Measurements from ENCODE around the gene FCHSD2.

The FCHSD2 gene

DNA sequence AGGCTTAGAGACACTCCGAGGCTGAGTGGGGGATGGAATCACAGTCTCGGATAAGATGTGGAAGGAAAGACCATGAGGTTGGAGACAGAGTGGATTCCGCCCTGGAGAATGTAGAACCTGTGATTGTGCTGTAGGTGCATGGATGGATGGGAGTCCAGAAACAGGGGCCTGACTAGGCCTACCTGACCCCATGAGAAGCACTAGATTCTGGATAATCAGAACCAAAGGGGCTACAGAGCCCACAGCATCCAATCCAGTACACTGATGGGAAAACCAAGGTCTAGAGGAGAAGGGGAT, 32.3 kb upstream of the FCHSD2 start:
- DNase-seq (no peak), ATAC-seq (ENCODE audit: insufficient read depth, low read depth) (no peak)
- H2AFZ ChIP-seq (ENCODE audit: low read depth, low read length): no peak overlapping the region
- H3K36me3 ChIP-seq (ENCODE audit: insufficient read depth, low read length): no peaks in the 10 kb centered on the region
- TF ChIP-seq CTCF (IDR thresholded peaks at IDR 0.05; ENCODE audit: borderline replicate concordance, extremely low read depth, low read length, poor library complexity, severe bottlenecking): no peak
- TF ChIP-seq EZH2 (IDR thresholded peaks at IDR 0.05; ENCODE audit: borderline replicate concordance, low read depth, low read length, severe bottlenecking): no peak
- no peak overlapping the region for H3K27ac ChIP-seq (ENCODE audit: low read length)
- H3K4me3 ChIP-seq (ENCODE audit: low read depth in 1 of 2, low read length in 2 of 2): no peak overlapping the region
- no peaks in the 10 kb centered on the region; the same call in 1 of the 2 replicates for H4K20me1 ChIP-seq (ENCODE audit: insufficient read depth, low read length)
- H3K9me3 ChIP-seq (ENCODE audit: insufficient read depth, low read length, severe bottlenecking): no peaks in the 10 kb centered on the region
- H3K4me2 ChIP-seq (ENCODE audit: insufficient read depth, low read length): no peak overlapping the region
- no peak overlapping the region for H3K9ac ChIP-seq (ENCODE audit: low read depth, low read length)
- no peaks in the 10 kb centered on the region for H3K27me3 ChIP-seq (ENCODE audit: insufficient read depth, low read length, poor library complexity)
- no peaks in the 10 kb centered on the region for H3K79me2 ChIP-seq (ENCODE audit: insufficient read depth, low read length)
- H3K4me1 ChIP-seq (ENCODE audit: insufficient read depth, low read length): no peaks in the 10 kb centered on the region

DNA sequence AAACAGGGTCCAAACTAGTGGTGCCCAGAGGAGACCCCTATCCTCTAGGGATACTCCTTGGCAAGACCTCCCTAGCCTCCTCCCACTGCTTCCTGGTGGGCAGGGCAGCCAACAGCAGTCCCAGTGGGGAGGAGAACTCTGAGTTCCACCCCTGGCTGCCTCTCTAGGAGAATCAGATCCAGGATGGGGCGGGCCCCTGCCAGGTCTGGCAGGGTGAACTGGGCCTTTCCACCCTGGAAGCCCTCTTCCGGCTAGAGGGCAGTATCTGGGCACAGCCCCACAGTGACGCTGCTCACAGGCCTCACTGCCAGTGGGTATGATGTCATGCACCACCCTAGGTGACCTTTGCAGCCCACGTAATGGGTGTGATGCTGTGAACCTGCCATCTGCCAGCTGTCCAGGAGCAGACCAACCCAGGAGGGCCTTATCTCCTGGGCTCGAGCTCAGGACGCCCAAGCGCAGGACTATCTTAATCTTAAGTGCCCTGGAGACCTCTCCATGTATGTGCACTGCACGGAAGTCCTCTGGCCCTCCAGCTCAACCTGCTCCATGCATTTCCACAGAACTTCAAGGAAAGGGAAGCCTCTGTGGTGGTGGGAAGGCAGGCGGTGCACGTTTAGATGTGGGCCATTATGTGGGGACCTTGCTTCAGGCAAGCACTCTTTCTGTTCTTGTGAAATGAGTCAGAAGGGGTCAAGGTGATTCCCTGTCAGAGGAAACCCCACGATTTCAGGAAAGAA, 31.8 kb upstream of the FCHSD2 start:
- Histone ChIP-seq H3K4me2 (ENCODE audit: insufficient read depth, low read length) (no peak overlapping the region), H3K9me3 (ENCODE audit: insufficient read depth, low read length, severe bottlenecking) (no peaks in the 10 kb centered on the region), H3K27ac (ENCODE audit: low read length) (no peak overlapping the region), H3K4me3 (ENCODE audit: low read depth in 1 of 2, low read length in 2 of 2) (no peak overlapping the region), H4K20me1 (ENCODE audit: insufficient read depth, low read length) (no peaks in the 10 kb centered on the region; the same call in 1 of the 2 replicates), H3K27me3 (ENCODE audit: insufficient read depth, low read length, poor library complexity) (no peaks in the 10 kb centered on the region), H3K4me1 (ENCODE audit: insufficient read depth, low read length) (no peaks in the 10 kb centered on the region), H2AFZ (ENCODE audit: low read depth, low read length) (no peak overlapping the region), H3K36me3 (ENCODE audit: insufficient read depth, low read length) (no peaks in the 10 kb centered on the region), H3K9ac (ENCODE audit: low read depth, low read length) (no peak overlapping the region), H3K79me2 (ENCODE audit: insufficient read depth, low read length) (no peaks in the 10 kb centered on the region)
- DNase-seq (no peak), ATAC-seq (ENCODE audit: insufficient read depth, low read depth) (no peak)
- TF ChIP-seq EZH2 (IDR thresholded peaks at IDR 0.05; ENCODE audit: borderline replicate concordance, low read depth, low read length, severe bottlenecking) (no peak), CTCF (IDR thresholded peaks at IDR 0.05; ENCODE audit: borderline replicate concordance, extremely low read depth, low read length, poor library complexity, severe bottlenecking) (no peak)

- Histone ChIP-seq H3K9ac (ENCODE audit: low read depth, low read length) (no peak overlapping the region), H3K36me3 (ENCODE audit: insufficient read depth, low read length) (no peaks in the 10 kb centered on the region), H2AFZ (ENCODE audit: low read depth, low read length) (no peak overlapping the region), H3K4me3 (ENCODE audit: low read depth in 1 of 2, low read length in 2 of 2) (no peak overlapping the region), H3K4me1 (ENCODE audit: insufficient read depth, low read length) (no peaks in the 10 kb centered on the region), H4K20me1 (ENCODE audit: insufficient read depth, low read length) (no peaks in the 10 kb centered on the region; the same call in 1 of the 2 replicates), H3K4me2 (ENCODE audit: insufficient read depth, low read length) (no peak overlapping the region), H3K27me3 (ENCODE audit: insufficient read depth, low read length, poor library complexity) (no peaks in the 10 kb centered on the region), H3K27ac (ENCODE audit: low read length) (no peak overlapping the region), H3K79me2 (ENCODE audit: insufficient read depth, low read length) (no peaks in the 10 kb centered on the region), H3K9me3 (ENCODE audit: insufficient read depth, low read length, severe bottlenecking) (no peaks in the 10 kb centered on the region)
- ATAC-seq (ENCODE audit: insufficient read depth, low read depth) (no peak), DNase-seq (no peak)
- TF ChIP-seq EZH2 (IDR thresholded peaks at IDR 0.05; ENCODE audit: borderline replicate concordance, low read depth, low read length, severe bottlenecking) (no peak), CTCF (IDR thresholded peaks at IDR 0.05; ENCODE audit: borderline replicate concordance, extremely low read depth, low read length, poor library complexity, severe bottlenecking) (no peak)
Measured at GRCh38 chr11:73172992-73173656, 31.0 kb upstream of the FCHSD2 start.

All from DND-41 (cell line).